Lung microvascular endothelial cell (primary cell): Measurements from ENCODE around the gene ALPI. TPM values are rescaled to one million over a fixed set of nuclear protein-coding genes. Genes with fewer than 3 reads are reported as not detected.

Experiments
- DNase-seq, 2 donors: peaks; one replicate each; pipeline versions ENCODE4 v3.0.0 to v3.0.0-alpha.2; 2010; ENCODE audit warnings: low read depth in 2 of 2
- total RNA-seq: library from RNA; depleted of rRNA; stranded (reverse); fragments of >200 nt; gene quantifications from 2 replicates; pipeline ENCODE4 v1.2.1, GENCODE V29; 2014

The ALPI gene
- total RNA-seq, 1 donor from 2014 or later: not detected

- no peak for DNase-seq
These were observed 28.8 kb downstream of the ALPI start for GRCh38 chr2:232484628-232485347.

GRCh38 chr2:232485348-232485756 is 29.4 kb downstream of the ALPI start:
- DNase-seq: no peak

- no peak for DNase-seq
These were observed 30.0 kb downstream of the ALPI start for GRCh38 chr2:232485757-232486557.

- DNase-seq: no peak
These were observed 30.8 kb downstream of the ALPI start for GRCh38 chr2:232486558-232487384.

GRCh38 chr2:232487385-232488096 is 31.6 kb downstream of the ALPI start, which contains the start of gene ECEL1:
Gene ECEL1 (minus strand): TSS chr2:232487834. CDS start chr2:232486653, 1,181 bp downstream.
- DNase-seq: no peak

- no peak for DNase-seq
These were observed 32.3 kb downstream of the ALPI start for GRCh38 chr2:232488097-232488711.

GRCh38 chr2:232488721-232489300 is 32.9 kb downstream of the ALPI start:
- DNase-seq: no peak

- no peak for DNase-seq
These were observed 33.7 kb downstream of the ALPI start for GRCh38 chr2:232489516-232490220.

- DNase-seq: no peak
These were observed 34.5 kb downstream of the ALPI start for GRCh38 chr2:232490221-232491138.

- DNase-seq: no peak
These were observed 35.3 kb downstream of the ALPI start for GRCh38 chr2:232491139-232491780.

GRCh38 chr2:232492236-232492848 is 36.4 kb downstream of the ALPI start:
- DNase-seq: no peak

GRCh38 chr2:232492963-232493700 is 37.2 kb downstream of the ALPI start:
- no peak for DNase-seq

GRCh38 chr2:232493701-232494474 is 37.9 kb downstream of the ALPI start:
- no peak for DNase-seq

GRCh38 chr2:232494542-232494941 is 38.6 kb downstream of the ALPI start:
- DNase-seq: no peak

GRCh38 chr2:232495292-232495691 is 39.3 kb downstream of the ALPI start:
- DNase-seq: no peak
